GM21423 (cell line): ENCODE data around the gene RNF128.
A peak's percentile ranks its signal among the peaks of the same experiment; 100 is the strongest.
"Not testable (repeated sequence)": the region's sequence is repeated elsewhere in the genome, so short reads cannot be mapped to it uniquely, and the experiment has no call there.

ENCODE experiments used
- ATAC-seq: cut with Tn5 transposase; IDR thresholded peaks from one replicate; pipeline ENCODE4 v1.9.1; 2021; ENCODE audit warnings: mild to moderate bottlenecking, moderate library complexity; ENCODE audit not compliant: unreplicated experiment

RNF128 gene

GRCh38 chrX:106742805-106743204 lies 16.3 kb downstream of the RNF128 start:
- no peak for ATAC-seq

DNA sequence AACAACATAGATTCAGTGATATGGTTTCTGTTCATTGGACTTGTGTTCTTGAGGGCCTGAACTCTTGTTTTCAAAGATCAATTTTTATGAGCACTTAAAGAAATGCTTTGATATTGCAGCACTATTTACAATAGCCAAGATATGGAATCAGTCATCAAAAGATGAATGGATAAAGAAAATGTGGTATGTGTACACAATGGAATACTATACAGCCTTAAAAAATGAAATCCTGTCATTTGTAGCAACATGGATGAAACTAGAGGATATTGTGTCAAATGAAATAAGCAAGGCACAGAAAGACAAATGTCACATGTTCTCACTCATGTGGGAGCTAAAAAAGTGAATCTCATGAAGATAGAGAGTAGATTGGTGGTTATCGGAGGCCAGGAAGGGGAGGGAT lies 21.9 kb downstream of the RNF128 start:
- ATAC-seq = no peak

- no peak for ATAC-seq
Measured at GRCh38 chrX:106751407-106751806, 24.9 kb downstream of the RNF128 start.

- no peak for ATAC-seq
Measured at GRCh38 chrX:106752101-106752678, 25.7 kb downstream of the RNF128 start.

GRCh38 chrX:106769288-106769687 lies 42.8 kb downstream of the RNF128 start:
- not testable (repeated sequence) for ATAC-seq

DNA sequence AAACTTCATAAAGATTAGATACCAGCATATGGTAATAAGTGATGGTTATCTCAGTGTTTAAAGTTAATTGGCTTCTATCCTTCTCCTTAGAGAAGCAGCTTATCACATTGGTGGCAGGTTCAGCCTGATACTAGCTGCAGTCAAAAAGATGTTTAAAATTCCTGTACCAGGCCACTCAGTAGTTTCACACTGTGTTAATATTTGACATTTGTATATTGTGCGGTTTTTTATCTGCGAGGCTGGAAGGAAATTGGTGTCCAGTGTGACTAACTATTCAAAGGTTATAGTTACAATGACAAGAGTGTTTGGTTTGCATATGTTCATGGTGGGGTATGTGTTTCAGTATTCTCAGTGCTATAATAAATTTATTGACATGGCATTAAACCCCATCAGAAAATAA lies 48.5 kb downstream of the RNF128 start:
- ATAC-seq = no peak

DNA sequence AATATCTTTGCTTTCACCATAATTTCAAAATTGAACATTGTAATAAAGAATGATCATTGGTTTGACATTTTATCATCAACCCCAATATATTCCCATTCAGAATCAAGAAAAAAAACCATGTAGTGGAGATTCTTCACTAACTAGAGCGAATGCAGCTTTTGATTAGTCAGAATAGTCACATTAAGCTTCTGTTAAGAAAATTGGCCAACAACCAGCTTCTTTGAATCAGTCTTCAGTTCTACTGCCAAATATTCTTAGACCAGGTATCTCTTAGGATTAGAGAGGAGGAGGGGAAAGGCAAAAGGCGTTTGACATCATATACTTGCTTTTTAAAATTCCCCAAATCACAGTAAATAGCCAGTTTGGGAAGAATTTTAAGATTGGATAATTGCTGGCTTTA lies 53.8 kb downstream of the RNF128 start:
- ATAC-seq = no peak

DNA sequence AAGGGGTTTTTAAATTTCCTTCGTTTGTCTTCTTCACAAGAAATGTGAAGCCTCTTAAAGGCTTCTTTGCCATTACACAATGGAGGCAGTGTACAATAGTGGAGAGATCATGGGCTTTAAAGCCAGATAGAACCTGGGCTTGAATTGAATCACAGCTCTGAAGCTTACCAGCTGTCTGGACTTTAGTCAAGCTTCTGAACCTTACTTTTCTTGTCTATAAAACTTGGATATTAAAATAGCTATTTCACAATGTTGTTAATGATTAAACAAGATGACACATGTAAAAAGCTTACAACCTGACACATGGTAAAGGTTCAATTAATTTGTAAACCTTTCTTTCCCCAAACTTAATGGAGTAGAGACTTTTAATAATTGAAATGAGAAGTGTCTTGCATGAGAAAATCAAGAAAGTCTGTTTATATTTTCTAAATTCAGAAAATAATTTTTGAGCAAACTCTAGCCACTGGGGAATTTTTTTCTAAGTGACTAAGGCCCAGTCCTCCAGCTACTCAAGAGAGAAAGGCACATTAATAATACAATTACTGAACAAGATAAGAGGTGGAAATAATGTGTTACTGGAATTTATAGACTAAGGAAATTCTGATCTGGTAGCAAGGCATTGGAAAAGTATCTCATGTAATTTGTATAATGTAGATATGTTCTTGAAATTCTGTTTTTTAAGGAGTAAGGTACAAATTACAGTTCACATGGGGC lies 54.3 kb downstream of the RNF128 start:
- ATAC-seq = no peak

GRCh38 chrX:106783716-106784115 lies 57.2 kb downstream of the RNF128 start:
- no peak for ATAC-seq

- ATAC-seq = no peak
Measured at GRCh38 chrX:106791495-106791894, 65.0 kb downstream of the RNF128 start.

DNA sequence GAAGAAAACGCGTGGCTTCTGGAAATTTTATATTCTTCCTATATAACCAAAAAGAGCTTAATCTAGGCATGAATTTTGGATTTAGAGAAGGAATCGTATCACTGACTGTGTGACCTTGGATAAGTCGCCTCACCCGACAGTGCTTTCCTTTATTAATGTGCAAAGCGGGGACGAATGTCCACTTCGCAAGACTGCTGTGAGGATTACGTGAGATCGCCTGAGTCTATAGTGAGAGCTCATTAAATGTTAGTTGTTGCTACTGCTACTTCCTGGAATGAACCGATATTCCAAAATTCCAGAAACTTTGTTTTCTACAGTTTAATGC lies 75.5 kb downstream of the RNF128 start:
- peak; percentile 15 for ATAC-seq

GRCh38 chrX:106802388-106803275 lies 76.1 kb downstream of the RNF128 start, which contains the start of gene TBC1D8B:
Gene TBC1D8B (plus strand): TSS chrX:106802673. CDS start chrX:106802854, 181 bp downstream.
- peak; percentile 98 for ATAC-seq

- no peak for ATAC-seq
Measured at GRCh38 chrX:106811131-106811910, 84.8 kb downstream of the RNF128 start.

DNA sequence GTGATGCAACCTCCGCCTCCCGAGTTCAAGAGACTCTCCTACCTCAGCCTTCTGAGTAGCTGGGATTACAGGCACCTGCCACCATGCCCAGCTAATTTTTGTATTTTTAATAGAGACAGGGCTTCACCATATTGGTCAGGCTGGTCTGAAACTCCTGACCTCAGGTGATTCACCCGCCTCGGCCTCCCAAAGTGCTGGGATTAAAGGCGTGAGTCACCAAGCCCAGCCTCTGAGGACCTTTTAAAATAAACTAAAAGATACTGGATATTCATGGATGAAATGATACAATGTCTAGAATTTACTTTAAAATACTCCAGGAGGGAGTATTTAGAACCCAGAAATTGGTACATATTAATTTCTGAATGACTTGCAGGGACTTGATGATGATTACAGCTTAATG lies 86.4 kb downstream of the RNF128 start:
- not testable (repeated sequence) for ATAC-seq

DNA sequence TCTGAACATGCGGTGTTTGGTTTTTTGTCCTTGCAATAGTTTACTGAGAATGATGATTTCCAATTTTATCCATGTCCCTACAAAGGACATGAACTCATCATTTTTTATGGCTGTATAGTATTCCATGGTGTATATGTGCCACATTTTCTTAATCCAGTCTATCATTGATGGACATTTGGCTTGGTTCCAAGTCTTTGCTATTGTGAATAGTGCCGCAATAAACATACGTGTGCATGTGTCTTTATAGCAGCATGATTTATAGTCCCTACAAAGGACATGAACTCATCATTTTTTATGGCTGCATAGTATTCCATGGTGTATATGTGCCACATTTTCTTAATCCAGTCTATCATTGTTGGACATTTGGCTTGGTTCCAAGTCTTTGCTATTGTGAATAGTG lies 87.6 kb downstream of the RNF128 start:
- not testable (repeated sequence) for ATAC-seq
